Left colon (tissue), 2 donors: ENCODE results near the gene PCDHGC3. TPM values are rescaled to one million over a fixed set of nuclear protein-coding genes. Genes with fewer than 3 reads are reported as not detected.

Experiments used
- ATAC-seq: fragments of 200-7000 bp; cut with Tn5 transposase; one replicate; pipeline ENCODE4 v1.9.1; 2020; ENCODE audit warnings: mild to moderate bottlenecking, moderate library complexity
- DNase-seq, 2 donors: peaks; one replicate each; pipeline ENCODE4 v3.0.0-alpha.2; 2020
- intact Hi-C, 2 donors: fragments of 100-400 bp; cut with DNase I in 1 of 2; cut with micrococcal nuclease in 1 of 2; formaldehyde crosslinking; loops; one replicate each; pipeline versions ENCODE4 v1.11.2 to v1.14.0; 2022; cut with DNase I, micrococcal nuclease
- total RNA-seq, 2 donors: library from RNA; stranded (reverse); fragmentation: NEBNext Ultra II Directional; extraction: Animal tissue kit (Norgen Biotek cat#: 25700); gene quantifications; one replicate each; pipeline ENCODE4 v1.2.1, GENCODE V29; 2021
- donor health status: DM: no; HTN: no; CAD: no.
- donor health status: DM: yes; HTN: yes; CAD: no.

The PCDHGC3 gene
- total RNA-seq, 2 donors from 2014 or later, result 15.3 to 16.0 TPM

DNA sequence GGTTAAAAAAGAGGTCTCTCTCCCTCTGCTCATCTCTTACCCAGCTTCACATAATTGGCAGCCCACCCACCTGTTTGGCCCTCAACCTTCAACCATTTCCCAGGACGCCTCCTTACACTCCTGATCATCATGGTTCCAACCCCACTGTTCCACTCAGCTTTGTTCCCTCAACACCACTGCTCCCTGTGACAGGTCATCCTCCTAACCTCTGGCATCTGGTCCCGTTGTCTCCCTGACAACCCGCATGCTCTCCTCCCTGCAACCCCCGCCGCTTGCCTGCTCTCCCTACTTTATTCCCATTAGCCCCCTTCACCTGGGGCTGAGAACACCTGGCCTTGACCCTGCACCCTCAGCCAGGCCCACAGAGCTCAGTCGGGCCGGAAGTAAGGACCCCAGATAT, 26.0 kb downstream of the PCDHGC3 start:
- ATAC-seq (no peak), DNase-seq (no peak)
- intact Hi-C loops, result no loop called here

DNA sequence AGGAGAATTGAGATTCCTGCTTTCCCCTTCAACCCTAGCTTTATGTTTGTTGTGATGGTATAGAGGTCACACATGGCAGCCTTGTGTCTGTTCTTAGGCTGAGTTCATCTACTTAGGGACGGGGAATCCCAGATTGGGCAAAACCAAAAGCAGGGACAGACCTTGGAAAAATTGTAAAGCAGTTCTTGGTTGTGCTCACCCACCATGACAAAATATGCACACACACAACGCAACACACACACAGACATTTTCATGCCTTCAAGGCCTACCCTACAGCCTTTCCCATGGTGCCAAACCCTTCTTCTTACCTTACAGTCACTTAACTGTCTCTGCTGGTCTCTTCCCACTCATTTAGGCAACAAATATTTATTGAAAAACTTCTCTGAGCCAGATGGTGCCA, 27.9 kb downstream of the PCDHGC3 start:
- ATAC-seq, result no peak
- DNase-seq, result no peak
- intact Hi-C loops, result no loop called here

DNA sequence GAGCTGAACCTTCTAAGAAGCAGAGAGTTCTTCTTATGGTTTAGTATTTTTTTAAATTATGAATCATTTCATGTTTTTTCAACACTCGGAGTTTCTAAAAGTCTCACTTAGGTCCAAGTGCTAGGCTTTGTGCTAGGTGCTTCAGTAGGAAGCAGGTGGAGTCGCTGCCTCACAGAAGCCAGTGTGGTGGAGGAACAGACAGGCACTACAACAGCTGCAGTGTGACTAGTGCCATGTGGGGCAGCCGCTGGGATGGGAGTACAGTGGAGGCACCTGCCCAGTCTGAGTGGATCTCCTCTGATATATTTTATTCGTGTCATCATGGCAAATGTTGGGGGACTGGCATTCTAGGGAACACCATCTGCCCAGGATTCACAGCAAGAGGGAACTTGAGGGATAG, 28.4 kb downstream of the PCDHGC3 start:
- ATAC-seq (no peak), DNase-seq (no peak)
- intact Hi-C loops, result no loop called here

DNA sequence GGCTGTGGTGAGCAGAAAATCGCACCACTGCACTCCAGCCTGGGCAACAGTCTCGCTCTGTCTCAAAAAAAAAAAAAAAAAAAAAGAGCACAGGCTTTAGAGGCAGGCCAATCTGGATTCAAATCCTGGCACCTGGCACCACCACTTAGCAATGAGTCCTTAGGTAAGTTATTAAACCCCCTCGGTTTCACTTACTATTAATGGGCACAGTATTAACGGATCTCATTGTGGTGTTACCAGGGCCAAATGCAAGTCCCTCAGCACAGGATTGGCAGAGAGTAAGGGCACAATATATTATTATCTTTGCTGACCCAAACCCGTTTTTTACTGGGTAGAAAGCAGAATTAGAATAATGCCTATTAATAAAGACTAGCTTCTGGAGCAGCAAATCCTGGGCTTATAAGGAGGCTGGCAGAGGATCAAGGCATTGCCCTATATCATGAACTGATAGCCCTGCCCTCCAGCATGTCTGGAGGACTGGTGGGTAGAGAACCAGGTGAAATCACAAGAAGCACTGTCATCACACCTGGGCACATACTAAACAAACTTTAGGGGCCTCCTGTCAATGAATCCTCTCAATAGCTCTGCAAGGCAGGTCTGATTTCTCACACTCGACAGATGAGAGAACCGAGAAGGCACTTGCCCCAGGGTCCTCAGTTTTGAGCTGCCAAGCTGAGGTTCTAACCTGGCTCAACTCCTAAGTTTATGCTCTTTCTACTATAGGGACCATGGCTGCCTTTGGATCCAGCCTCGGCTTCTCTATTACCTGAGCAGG, 30.8 kb downstream of the PCDHGC3 start:
- DNase-seq, result no peak
- ATAC-seq, result no peak
- intact Hi-C loops, result no loop called here

DNA sequence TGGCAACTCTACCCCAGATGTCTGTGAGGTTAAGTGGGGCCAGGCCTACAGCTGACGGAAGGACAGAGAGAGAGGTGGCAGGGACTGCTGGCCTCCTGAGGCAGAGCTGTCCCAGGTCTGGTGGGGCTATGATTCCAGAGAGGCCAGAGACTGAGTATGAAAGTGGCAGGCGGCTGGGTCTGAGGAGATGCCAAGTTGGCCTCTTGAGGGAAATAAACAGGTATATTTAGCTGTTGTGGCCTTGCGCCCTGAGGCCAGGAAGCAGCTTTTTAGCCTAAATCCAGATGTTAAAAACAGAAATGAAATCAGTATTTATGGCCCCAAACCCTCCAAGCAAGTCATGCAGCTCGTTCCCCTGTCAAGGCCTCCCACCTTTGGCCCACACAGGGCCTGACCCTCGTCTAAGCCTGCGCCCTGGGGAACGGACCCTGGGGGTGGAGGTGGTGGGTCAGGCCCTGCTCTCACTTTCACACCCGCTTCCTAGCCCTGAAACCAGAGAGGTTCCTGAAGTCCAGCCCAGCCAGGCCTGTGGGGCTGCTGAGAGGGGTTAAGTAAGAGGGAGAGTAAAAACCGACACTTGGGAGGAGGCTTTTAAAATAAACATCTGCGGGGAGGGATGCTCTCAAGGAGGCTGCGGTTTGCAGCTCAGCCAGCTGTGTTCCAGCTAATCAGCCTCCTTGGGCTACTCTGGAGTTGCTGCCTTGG, 31.8 kb downstream of the PCDHGC3 start:
- DNase-seq (no peak), ATAC-seq (no peak)
- intact Hi-C loops, result no loop called here

DNA sequence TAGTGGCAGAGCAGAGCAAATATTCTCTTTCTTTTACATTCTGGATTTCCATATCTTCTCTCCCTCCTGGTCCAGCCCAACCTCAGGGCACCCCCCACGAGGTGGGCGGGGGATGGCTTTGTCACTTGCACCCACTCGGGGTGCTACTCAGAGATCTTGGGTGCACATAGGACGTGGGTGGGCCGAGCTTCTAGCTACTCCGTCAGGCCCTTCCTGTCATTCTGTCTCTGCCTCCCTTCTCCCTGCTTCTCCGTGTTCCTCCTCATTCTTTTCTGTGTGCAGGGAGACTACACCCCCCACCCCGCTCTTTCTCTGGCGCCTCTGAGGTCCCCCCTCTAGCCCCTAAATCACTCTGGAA, 32.7 kb downstream of the PCDHGC3 start:
- ATAC-seq, result no peak
- intact Hi-C loops, result no loop called here
- no peak for DNase-seq

DNA sequence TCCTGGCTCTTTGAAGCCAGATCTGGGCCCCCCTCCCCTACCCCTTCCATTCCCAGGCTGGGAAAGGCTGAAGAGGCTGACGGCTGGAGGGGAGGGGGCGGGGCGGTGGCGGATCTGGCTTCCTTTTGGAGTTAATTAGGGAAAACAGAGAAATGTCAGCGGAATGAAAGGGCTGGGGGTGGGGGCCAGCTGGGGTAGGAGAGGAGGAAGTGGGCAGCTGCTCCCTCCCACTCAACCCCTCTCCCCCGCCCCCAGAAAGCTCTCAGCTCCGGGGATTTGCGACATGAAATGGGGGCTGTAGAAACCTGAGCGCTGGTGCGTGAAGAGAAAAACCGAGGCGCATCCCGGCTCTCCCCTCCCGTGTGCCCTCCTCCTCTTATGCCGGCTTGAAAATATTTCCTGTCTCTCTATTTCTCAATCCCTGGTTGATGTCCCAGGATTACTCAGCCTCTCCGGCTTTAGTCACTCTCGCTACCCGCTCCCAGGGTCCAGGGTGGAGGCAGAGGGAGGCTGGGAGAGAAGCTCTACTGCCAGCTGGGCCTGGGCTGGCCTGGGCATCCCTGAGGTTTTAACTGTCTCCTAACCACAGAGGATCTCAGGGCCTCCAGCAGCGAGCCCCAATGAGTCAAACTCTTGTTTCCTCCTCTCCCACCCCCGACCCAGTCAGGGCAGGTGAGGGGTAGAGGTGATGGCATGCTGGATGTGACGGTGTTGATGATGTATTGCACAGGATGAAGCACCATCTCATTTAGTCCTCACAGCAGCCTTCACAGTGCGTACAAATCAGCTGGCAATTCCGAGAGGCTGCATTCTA, 33.2 kb downstream of the PCDHGC3 start:
- DNase-seq (peak in 1 of 2 donors; percentile 45), ATAC-seq (no peak)
- intact Hi-C loops, result no loop called here

DNA sequence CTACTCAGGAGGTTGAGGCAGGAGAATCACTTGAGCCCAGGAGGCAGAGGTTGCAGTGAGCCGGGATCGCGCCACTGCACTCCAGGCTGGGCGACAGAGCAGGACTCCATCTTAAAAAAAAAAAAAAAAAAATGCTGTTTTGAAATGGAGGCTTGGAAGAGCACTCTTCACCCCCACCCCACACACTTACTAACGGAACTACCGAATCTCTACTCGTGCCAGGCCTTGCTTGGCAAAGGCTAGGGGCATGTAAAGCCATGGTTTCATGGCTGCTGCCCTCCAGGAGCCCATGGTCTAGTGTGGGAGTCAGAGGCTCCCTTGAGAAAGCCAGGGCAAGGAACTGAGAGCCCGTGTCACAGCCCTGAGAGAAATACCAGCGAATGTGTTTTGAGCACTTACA, 34.4 kb downstream of the PCDHGC3 start:
- ATAC-seq (no peak), DNase-seq (no peak)
- intact Hi-C loops, result loop anchor here in 1 of 2 donors (5.0 kb wide), 1 partner anchor 33 kb away; the partner anchor contains the start of gene PCDHGC3

DNA sequence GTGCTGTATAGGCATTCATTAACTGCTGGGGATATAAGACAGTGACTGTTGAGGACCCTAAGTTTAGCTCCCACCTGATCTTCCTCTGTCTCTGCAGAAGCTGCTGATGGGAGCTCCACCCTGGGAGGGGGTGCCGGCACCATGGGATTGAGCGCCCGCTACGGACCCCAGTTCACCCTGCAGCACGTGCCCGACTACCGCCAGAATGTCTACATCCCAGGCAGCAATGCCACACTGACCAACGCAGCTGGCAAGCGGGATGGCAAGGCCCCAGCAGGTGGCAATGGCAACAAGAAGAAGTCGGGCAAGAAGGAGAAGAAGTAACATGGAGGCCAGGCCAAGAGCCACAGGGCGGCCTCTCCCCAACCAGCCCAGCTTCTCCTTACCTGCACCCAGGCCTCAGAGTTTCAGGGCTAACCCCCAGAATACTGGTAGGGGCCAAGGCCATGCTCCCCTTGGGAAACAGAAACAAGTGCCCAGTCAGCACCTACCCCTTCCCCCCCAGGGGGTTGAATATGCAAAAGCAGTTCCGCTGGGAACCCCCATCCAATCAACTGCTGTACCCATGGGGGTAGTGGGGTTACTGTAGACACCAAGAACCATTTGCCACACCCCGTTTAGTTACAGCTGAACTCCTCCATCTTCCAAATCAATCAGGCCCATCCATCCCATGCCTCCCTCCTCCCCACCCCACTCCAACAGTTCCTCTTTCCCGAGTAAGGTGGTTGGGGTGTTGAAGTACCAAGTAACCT, 35.3 kb downstream of the PCDHGC3 start:
- DNase-seq, result no peak
- intact Hi-C loops, result loop anchor here in 1 of 2 donors (5.0 kb wide), 1 partner anchor 34 kb away; the partner anchor contains the start of gene PCDHGC3
- no peak for ATAC-seq

DNA sequence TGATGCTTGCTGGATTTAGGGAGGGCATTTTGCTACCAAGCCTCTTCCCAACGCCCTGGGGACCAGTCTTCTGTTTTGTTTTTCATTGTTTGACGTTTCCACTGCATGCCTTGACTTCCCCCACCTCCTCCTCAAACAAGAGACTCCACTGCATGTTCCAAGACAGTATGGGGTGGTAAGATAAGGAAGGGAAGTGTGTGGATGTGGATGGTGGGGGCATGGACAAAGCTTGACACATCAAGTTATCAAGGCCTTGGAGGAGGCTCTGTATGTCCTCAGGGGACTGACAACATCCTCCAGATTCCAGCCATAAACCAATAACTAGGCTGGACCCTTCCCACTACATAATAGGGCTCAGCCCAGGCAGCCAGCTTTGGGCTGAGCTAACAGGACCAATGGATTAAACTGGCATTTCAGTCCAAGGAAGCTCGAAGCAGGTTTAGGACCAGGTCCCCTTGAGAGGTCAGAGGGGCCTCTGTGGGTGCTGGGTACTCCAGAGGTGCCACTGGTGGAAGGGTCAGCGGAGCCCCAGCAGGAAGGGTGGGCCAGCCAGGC, 36.1 kb downstream of the PCDHGC3 start:
- intact Hi-C loops, result loop anchor here in 1 of 2 donors (5.0 kb wide), 1 partner anchor 35 kb away; the partner anchor contains the start of gene PCDHGC3
- DNase-seq (no peak), ATAC-seq (no peak)

DNA sequence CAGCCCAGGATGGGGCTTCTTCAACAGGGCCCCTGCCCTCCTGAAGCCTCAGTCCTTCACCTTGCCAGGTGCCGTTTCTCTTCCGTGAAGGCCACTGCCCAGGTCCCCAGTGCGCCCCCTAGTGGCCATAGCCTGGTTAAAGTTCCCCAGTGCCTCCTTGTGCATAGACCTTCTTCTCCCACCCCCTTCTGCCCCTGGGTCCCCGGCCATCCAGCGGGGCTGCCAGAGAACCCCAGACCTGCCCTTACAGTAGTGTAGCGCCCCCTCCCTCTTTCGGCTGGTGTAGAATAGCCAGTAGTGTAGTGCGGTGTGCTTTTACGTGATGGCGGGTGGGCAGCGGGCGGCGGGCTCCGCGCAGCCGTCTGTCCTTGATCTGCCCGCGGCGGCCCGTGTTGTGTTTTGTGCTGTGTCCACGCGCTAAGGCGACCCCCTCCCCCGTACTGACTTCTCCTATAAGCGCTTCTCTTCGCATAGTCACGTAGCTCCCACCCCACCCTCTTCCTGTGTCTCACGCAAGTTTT, 36.7 kb downstream of the PCDHGC3 start:
- ATAC-seq, result peak; percentile 77
- intact Hi-C loops, result loop anchor here in 1 of 2 donors (5.0 kb wide), 1 partner anchor 35 kb away; the partner anchor contains the start of gene PCDHGC3

DNA sequence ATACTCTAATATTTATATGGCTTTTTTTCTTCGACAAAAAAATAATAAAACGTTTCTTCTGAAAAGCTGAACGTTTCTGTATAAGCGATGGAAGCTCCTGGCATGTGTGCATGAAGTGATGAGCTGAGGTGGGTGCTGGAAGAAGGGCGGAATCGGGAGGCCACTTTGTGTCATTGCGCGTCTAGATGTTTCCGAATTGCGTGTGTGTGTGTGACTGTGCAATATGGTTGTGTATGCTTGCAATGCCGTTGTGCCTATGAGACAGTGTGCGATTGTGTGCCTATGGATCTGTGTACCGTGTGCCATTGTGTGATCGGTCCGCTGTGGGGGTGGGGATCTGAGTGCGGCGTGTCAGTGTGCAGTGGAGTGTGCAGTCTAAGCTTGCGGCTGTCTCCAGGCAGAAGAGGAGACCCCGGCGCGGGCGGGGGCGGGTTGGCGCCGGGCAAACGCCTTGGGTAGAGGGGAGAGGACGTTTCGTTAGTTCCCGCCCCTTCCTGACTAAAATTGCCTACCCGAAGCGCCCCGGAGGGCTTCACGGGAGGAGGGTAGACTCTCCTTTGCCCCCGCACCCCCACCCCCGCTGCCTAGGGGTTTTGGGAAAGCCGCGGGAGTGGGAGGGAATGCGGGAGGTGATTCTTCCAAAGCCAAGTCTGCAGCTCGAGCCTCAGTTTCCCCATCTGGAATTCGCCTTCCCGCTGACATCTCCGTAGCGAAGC, 37.3 kb downstream of the PCDHGC3 start:
- DNase-seq, result peak; percentile 52 to 60
- intact Hi-C loops, result loop anchor here in 1 of 2 donors (5.0 kb wide), 1 partner anchor 36 kb away; the partner anchor contains the start of gene PCDHGC3
- peak; percentile 54 for ATAC-seq

More for the DNA sequence above, 36.7 kb downstream of the PCDHGC3 start:
- peak; percentile 84 to 94 for DNase-seq

DNA sequence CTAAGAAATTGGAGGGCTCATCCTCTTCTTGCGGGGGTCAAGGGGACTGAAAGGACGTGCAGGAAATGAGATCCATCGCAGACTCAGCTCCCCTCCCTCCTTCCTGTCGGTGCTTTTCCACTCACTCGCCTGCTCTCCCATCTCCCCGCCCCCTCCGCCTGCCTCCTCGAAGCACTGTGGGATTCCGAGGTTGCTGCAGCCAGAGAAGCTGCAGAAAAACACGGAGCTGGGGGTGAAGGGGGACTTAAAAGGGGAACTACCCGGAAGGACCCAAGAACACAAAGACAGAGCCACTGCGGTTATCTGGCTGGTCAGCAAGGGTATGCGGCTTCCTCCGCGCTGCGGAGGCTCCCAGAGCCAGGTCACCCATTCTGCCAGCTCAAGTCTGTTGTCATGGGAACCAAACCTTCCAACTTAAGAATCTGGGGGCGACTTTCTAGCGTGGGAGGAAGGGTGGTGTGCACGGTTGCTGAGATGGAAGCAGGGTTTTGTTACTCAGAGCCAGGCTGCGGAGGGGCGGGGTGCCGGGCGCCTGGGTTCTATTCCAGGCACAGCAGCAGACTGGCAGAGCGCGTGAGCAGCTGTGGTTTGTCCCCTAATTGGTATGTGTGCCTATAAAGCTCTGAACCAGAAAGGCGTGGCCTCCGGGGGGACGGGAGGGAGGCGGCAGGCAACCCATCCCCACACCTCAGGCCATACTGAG, 38.0 kb downstream of the PCDHGC3 start:
- ATAC-seq, result peak; percentile 47
- intact Hi-C loops, result loop anchor here in 1 of 2 donors (5.0 kb wide), 1 partner anchor 36 kb away; the partner anchor contains the start of gene PCDHGC3
- peak; percentile 71 to 81 for DNase-seq

DNA sequence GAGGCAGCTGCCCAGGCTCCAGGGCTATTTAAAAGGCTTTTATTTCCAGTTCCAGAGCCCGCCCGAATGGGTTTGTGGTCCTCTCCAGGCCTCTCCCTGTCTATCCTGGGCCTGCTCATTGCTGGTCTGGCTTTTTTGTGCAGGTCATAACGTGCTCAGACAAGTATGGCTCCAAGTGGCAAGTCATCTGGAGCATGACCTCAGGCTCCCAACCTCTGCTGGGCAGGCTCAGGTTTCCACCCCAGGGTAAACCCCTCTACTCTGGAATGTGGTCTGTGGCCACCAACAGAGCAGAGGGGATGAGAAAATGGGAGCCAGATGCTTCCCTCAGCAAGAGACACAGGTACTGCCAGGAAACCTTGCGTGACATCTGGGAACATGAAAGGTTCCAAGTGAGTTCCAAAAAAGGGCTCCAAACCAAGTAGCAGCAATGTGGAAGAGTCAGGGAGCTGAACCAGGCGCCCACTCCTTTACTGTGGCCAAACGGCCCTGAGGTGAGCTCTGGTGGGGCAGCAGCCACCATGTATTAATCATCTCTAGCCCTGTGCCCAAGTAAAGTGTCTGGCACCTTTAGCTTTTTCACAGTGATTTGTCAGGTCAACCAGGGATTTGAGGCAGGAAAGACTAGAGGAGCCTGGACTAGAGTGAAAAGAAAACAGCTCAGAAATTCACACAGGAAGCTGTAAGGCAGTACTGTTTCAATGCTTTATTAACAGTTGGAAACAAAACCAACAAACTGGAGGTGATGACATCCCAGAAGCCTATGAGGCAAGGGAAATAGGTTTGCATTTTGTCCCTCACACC, 38.8 kb downstream of the PCDHGC3 start:
- DNase-seq, result no peak
- no peak for ATAC-seq
- intact Hi-C loops, result loop anchor here in 1 of 2 donors (5.0 kb wide), 1 partner anchor 37 kb away; the partner anchor contains the start of gene PCDHGC3

DNA sequence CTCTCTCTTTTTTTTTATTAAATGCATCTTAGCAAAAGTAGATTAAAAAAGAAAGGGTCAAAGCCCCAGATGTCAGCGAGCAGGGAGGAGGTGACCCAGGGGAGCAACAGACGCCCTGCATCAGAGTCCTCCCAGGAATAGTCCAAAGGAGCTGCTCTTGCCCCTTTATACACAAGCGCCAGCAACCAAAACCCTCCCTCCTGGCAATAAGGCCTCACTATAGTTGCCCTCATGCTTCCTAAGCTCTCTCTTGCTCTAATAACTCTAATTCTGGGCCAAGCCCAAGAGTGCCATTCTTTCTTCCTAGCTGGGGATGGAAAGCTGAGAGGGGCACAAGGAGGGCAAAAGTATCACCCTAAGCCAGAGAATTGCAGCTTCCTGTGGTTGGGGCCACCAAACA, 39.4 kb downstream of the PCDHGC3 start:
- ATAC-seq (no peak), DNase-seq (no peak)
- intact Hi-C loops, result no loop called here
